ENCODE data around the gene THSD7A.

The THSD7A gene

GRCh38 chr7:11749629-11750028, 82.4 kb downstream of the THSD7A start:
- DNase-seq: no peak

- no peak for DNase-seq
Observed at GRCh38 chr7:11748884-11749283, 83.1 kb downstream of the THSD7A start.

- DNase-seq: no peak
Observed at GRCh38 chr7:11747715-11748485, 84.1 kb downstream of the THSD7A start.

- no peak for DNase-seq
Observed at GRCh38 chr7:11746591-11746990, 85.4 kb downstream of the THSD7A start.

GRCh38 chr7:11743548-11743947, 88.5 kb downstream of the THSD7A start:
- DNase-seq: no peak

GRCh38 chr7:11743016-11743415, 89.0 kb downstream of the THSD7A start:
- no peak for DNase-seq

GRCh38 chr7:11742496-11742895, 89.5 kb downstream of the THSD7A start:
- DNase-seq: peak; percentile 13

GRCh38 chr7:11737723-11738122, 94.3 kb downstream of the THSD7A start:
- no peak for DNase-seq

GRCh38 chr7:11732207-11732606, 99.8 kb downstream of the THSD7A start:
- DNase-seq: no peak

- no peak for DNase-seq
Observed at GRCh38 chr7:11730725-11731124, 101.3 kb downstream of the THSD7A start.

GRCh38 chr7:11727864-11728263, 104.1 kb downstream of the THSD7A start:
- DNase-seq: no peak

GRCh38 chr7:11726794-11727155, 105.2 kb downstream of the THSD7A start:
- no peak for DNase-seq

GRCh38 chr7:11726001-11726793, 105.8 kb downstream of the THSD7A start:
- no peak for DNase-seq

- DNase-seq: peak; percentile 14
Observed at GRCh38 chr7:11716185-11716584, 115.8 kb downstream of the THSD7A start.

- DNase-seq: no peak
Observed at GRCh38 chr7:11714676-11715075, 117.3 kb downstream of the THSD7A start.

GRCh38 chr7:11714205-11714604, 117.8 kb downstream of the THSD7A start:
- no peak for DNase-seq

GRCh38 chr7:11713352-11713751, 118.6 kb downstream of the THSD7A start:
- DNase-seq: no peak

- DNase-seq: no peak
Observed at GRCh38 chr7:11710377-11710776, 121.6 kb downstream of the THSD7A start.

GRCh38 chr7:11709196-11709595, 122.8 kb downstream of the THSD7A start:
- no peak for DNase-seq

- DNase-seq: no peak
Observed at GRCh38 chr7:11707606-11708193, 124.3 kb downstream of the THSD7A start.

- DNase-seq: peak; percentile 85
Observed at GRCh38 chr7:11706666-11707605, 125.1 kb downstream of the THSD7A start.

- DNase-seq: no peak
Observed at GRCh38 chr7:11703829-11704228, 128.2 kb downstream of the THSD7A start.

- DNase-seq: no peak
Observed at GRCh38 chr7:11702938-11703337, 129.1 kb downstream of the THSD7A start.
